ENCODE data around the gene LRRC39. TPM values are rescaled to one million over a fixed set of nuclear protein-coding genes. Genes with fewer than 3 reads are reported as not detected.

Gene LRRC39
- total RNA-seq: 100 to 1,000 TPM in 9 of 10 donors, 10 to 100 TPM in 1; 61.1 to 226 (median 135) TPM
- polyA plus RNA-seq: 100 to 1,000 TPM in 1 of 2 donors, 10 to 100 TPM in 1; 13.9 to 355 TPM
- long read RNA-seq, donor 1, transcript LRRC39-202 (10 exons, 1,396 nt): major isoform, 47 of 74 reads
- long read RNA-seq, donor 1, partial matches to known transcripts: 11 of 74 reads
- long read RNA-seq, donor 1, other reads (novel, unspliced or antisense): 16 of 74 reads
- long read RNA-seq, donor 2, transcript LRRC39-202 (10 exons, 1,396 nt): major isoform, 86 of 177 reads
- long read RNA-seq, donor 2, partial matches to known transcripts: 38 of 177 reads
- long read RNA-seq, donor 2, other reads (novel, unspliced or antisense): 52 of 177 reads
- long read RNA-seq, donor 3, transcript LRRC39-202 (10 exons, 1,396 nt): major isoform, 145 of 232 reads
- long read RNA-seq, donor 3, partial matches to known transcripts: 15 of 232 reads
- long read RNA-seq, donor 3, other reads (novel, unspliced or antisense): 69 of 232 reads

DNA sequence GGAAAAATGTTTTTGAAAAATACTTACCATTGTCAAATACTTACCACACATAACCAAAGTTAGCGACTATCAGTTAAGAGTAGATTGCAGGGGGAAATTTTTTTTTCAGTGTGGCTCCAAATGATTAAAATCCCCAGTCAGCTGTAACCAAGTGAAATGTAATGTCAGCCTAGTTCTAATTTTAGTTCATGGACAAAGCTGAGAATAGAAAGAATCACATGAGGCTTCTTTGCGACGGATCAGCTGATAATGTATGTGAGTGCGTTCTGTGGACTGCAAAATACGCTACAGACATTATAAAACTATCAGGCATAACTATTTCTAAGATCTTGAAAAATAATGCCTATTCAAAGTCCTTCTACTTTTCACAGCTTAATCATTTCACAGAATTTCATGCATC, at the start of gene LRRC39:
LRRC39 (minus strand) TSS at position 166 of the 400 bp plus-strand sequence. CDS start 9,740 bp downstream, outside the sequence.
- H3K4me3 ChIP-seq: peak within 1 kb of the TSS in 9 of 10 donors; percentile 18 to 56 (median 51)
- H3K36me3 ChIP-seq: no peaks in the 10 kb centered on the region
- no peaks in the 10 kb centered on the region for H3K9me3 ChIP-seq
- WGBS, 2 donors: 26 to 36% methylated on average over 5 of the region's 5 CpGs
- DNase-seq (no peak), ATAC-seq (peak; percentile 46 to 88 (median 80))
- intact Hi-C loops (cut with DNase I): loop anchor here in 1 of 10 donors (10.0 kb wide), 1 partner anchor 97 kb away; no protein-coding TSS in a partner anchor
- H3K27ac ChIP-seq: peak within 1 kb of the TSS; percentile 16 to 82 (median 73)
- H3K27me3 ChIP-seq: no peaks in the 10 kb centered on the region
- TF ChIP-seq, protein P1, sequence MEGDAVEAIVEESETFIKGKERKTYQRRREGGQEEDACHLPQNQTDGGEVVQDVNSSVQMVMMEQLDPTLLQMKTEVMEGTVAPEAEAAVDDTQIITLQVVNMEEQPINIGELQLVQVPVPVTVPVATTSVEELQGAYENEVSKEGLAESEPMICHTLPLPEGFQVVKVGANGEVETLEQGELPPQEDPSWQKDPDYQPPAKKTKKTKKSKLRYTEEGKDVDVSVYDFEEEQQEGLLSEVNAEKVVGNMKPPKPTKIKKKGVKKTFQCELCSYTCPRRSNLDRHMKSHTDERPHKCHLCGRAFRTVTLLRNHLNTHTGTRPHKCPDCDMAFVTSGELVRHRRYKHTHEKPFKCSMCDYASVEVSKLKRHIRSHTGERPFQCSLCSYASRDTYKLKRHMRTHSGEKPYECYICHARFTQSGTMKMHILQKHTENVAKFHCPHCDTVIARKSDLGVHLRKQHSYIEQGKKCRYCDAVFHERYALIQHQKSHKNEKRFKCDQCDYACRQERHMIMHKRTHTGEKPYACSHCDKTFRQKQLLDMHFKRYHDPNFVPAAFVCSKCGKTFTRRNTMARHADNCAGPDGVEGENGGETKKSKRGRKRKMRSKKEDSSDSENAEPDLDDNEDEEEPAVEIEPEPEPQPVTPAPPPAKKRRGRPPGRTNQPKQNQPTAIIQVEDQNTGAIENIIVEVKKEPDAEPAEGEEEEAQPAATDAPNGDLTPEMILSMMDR (IDR thresholded peaks at IDR 0.05): no peak
- peaks cover 0 to 3% (median 0%) of the 10 kb centered on the region in 9 donors for H3K4me1 ChIP-seq

DNA sequence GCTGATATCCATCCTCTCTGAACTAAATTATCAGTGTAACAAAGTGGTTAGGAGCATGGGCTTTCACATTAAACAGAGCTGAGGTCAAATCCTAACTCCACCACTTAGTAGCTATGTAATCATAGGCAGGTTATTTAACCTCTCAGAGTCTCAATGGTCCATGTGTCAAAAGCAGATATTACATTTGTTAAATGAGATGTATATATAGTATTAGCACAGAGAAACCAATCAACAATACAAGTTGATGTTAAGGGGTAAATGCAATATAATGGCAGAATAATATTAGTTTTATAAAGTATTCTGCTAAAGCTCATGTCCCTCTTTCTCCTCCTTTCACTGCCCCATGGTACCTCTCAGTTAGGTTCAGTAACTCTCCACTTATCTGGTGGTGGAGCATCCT, 44.4 kb upstream of the LRRC39 start:
- intact Hi-C loops (cut with DNase I): no loop called here
- no peak for ATAC-seq

DNA sequence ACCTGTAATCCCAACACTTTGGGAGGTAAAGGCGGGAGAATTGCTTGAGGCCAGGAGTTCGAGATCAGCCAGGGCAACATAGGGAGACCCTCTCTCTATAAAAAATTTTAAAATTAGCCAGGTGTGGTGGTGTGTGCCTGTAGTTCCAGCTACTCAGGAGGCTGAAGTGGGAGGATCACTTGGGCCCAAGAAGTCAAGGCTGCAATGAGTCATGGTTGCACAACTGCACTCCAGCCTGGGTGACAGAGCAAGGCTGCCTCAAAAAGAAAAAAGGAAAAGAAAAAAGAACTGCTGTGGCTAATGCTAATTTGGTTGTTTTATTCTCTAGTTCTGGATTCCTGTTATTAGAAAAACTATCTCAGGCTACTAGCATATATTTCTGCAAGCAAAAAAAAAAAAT, 41.8 kb upstream of the LRRC39 start:
- Histone ChIP-seq H3K36me3 (peaks cover 0 to 65% (median 13%) of the 10 kb centered on the region in 9 donors), H3K27me3 (no peaks in the 10 kb centered on the region), H3K4me1 (peaks cover 0 to 13% (median 4%) of the 10 kb centered on the region in 9 donors), H3K4me3 (no peak overlapping the region), H3K27ac (no peak overlapping the region), H3K9me3 (no peaks in the 10 kb centered on the region)
- TF ChIP-seq, protein P1 (IDR thresholded peaks at IDR 0.05): no peak
- DNase-seq: no peak
- no peak for ATAC-seq
- 98 to 100% methylated on average over 2 of the region's 2 CpGs for WGBS, 2 donors
- intact Hi-C loops (cut with DNase I): loop anchor here in 1 of 10 donors (10.0 kb wide), 1 partner anchor 55 kb away; no protein-coding TSS in a partner anchor

More for the DNA sequence above, 44.4 kb upstream of the LRRC39 start:
- Histone ChIP-seq H3K27me3 (no peaks in the 10 kb centered on the region), H3K4me1 (peaks cover 0 to 13% (median 3%) of the 10 kb centered on the region in 9 donors), H3K9me3 (no peaks in the 10 kb centered on the region), H3K27ac (no peak overlapping the region), H3K4me3 (no peak overlapping the region), H3K36me3 (peaks cover 0 to 50% (median 7%) of the 10 kb centered on the region in 9 donors)
- TF ChIP-seq, protein P1 (IDR thresholded peaks at IDR 0.05): no peak
- DNase-seq: no peak

DNA sequence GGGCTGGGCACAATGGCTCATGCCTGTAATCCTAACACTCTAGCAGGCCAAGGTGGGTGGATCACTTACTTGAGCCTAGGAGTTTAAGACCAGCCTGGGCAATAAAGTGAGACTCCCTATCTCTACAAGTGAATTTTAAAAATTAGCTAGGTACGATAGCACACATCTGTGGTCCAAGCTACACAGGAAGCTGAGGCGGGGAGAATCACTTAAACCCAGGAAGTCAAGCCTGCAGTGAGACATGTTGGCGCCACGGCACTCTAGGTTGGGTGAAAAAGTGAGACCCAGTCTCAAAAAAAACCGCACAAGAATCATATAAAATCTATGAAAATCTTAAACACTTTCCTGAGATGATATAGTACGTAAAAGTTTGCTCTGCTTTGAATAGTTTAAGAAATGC, 41.4 kb upstream of the LRRC39 start:
- DNase-seq (no peak), ATAC-seq (no peak)
- intact Hi-C loops (cut with DNase I): loop anchor here in 1 of 10 donors (10.0 kb wide), 1 partner anchor 55 kb away; no protein-coding TSS in a partner anchor
- Histone ChIP-seq H3K36me3 (peaks cover 0 to 69% (median 13%) of the 10 kb centered on the region in 9 donors), H3K4me1 (peaks cover 0 to 13% (median 4%) of the 10 kb centered on the region in 9 donors), H3K27me3 (no peaks in the 10 kb centered on the region), H3K27ac (no peak overlapping the region), H3K9me3 (no peaks in the 10 kb centered on the region), H3K4me3 (no peak overlapping the region)
- WGBS, 2 donors: 78 to 80% methylated on average over 6 of the region's 6 CpGs
- TF ChIP-seq, protein P1 (IDR thresholded peaks at IDR 0.05): no peak

Measured in heart right ventricle (tissue), 16 donors.